ENCODE data around the gene ACIN1.

The ACIN1 gene

DNA sequence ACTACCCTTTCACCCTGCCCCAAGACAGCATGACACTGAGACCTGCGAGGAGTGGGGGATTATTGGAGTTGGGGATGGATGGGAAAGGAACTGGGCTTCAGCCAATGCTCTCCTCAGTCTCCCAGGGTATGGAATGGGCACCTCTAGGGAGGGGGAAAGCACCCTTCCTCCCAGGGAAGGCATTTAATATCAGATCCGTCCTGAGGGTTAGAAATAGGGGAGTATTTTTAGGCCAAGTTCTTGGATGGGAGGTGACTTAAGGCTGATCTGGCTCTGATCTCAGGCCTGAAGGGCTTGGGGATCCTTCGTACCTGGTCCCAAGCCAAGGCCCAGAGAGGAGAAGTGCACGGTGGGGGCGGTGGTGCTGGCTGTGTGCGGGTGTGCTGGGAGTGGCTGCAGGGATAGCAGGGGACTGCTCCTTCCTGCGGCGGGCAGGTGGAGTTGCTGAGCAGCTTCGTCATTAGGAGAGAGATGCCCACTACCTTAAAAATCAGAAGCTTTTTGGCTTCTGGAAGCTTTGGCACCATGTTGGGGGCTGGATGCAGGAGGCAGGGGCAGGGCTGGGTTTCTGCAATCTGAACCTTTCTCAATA, 31.1 kb upstream of the ACIN1 start:
- in situ Hi-C loops (cut with HindIII; ENCODE audit: low sequenced_read_pairs) = loop anchor here (5.0 kb wide), 1 partner anchor 36 kb away; no protein-coding TSS in a partner anchor

DNA sequence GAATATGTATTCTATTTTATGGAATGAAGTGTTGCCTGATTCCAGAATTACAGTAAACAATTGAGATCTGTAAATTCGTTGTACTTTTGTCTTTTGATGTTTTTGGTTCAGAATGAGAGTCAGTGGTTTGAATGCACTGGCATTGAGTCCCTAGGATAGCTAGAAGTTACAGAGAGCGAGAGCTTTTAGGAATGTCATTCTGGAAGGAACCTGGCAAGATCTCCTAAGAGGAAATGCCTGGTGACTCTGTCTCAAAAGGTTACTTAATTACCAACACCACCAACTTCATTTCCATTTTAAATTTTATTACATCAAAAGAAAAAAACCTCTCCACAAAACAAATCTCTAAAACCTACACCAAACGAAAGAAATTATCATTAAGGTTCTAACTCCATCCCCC, 30.1 kb upstream of the ACIN1 start:
- in situ Hi-C loops (cut with HindIII; ENCODE audit: low sequenced_read_pairs) = loop anchor here (5.0 kb wide), 1 partner anchor 37 kb away; no protein-coding TSS in a partner anchor

GRCh38 chr14:23124337-23124954, 29.5 kb upstream of the ACIN1 start:
- in situ Hi-C loops (cut with HindIII; ENCODE audit: low sequenced_read_pairs) = no loop called here

GRCh38 chr14:23123419-23123818, 28.5 kb upstream of the ACIN1 start:
- in situ Hi-C loops (cut with HindIII; ENCODE audit: low sequenced_read_pairs) = no loop called here

GRCh38 chr14:23122086-23122485, 27.1 kb upstream of the ACIN1 start:
- in situ Hi-C loops (cut with HindIII; ENCODE audit: low sequenced_read_pairs) = no loop called here

DNA sequence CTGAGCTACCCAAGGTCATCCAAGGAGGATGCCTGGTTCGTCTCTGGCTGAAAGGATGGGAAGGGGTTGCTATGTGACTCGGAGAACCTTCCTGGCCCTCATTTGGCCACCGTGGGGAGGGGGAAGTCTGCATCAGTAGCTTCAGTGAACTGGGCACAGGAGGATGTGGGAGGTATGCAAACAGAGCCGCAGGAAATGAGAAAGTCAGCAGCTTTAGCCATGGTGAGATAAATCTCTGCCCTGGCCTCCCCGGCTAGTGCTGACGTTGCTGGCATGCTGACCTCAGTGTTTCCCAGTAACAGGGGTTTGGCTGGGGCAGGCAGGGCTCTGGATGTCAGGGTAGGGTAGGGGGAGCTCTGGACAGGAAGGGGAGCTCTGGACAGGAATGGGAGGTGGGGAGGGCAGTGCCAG, 26.4 kb upstream of the ACIN1 start:
- in situ Hi-C loops (cut with HindIII; ENCODE audit: low sequenced_read_pairs) = no loop called here

GRCh38 chr14:23120541-23121251, 25.8 kb upstream of the ACIN1 start:
- in situ Hi-C loops (cut with HindIII; ENCODE audit: low sequenced_read_pairs) = no loop called here

DNA sequence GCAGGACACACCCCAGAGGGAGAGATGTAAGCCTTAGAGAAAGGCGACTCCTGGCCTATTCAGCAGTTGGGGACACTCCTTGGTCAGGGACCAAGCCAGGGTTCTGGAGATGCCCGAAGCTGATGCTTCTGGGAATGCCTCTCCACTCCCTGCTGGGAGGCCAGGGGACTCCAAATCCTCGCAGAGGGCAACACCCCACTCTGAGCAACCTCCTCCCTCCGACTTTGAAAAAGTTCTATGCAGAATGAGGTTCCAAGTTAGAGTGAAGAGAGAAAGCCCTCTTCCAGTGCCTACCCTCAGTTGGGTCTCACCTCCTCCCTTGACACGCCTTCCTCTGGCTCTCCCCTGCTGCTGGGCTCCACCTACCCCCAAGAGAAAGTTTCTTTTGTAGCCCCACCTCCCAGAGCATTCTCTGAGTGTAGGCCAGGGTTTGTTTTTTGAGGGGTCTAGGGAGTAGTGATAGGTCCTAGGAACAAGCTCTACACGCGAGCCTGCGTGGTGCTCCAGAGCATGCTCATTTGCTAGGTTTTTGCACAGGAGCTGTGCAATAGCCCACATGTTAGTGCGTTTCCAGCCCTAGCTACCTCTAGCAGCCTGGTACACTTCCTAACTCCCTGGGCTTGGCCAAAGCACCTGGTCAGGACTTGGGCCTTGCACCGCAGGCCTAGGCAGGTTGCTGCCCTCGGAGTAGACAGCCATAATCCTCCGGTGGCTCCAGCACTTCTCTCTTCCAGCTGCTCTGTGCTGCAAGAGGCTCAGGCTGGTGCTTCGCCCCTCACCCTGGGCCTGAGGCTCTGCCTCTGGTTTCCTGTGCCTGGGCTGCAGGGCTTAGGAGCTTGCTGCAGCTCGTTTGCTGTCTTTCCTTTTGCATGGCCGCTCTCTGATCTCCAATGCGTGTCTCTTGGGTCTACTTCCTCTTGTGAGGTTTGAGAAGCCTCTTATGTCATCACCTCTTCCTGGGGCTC, 24.7 kb upstream of the ACIN1 start:
- in situ Hi-C loops (cut with HindIII; ENCODE audit: low sequenced_read_pairs) = loop anchor here (5.0 kb wide), 1 partner anchor 68 kb away; no protein-coding TSS in a partner anchor

DNA sequence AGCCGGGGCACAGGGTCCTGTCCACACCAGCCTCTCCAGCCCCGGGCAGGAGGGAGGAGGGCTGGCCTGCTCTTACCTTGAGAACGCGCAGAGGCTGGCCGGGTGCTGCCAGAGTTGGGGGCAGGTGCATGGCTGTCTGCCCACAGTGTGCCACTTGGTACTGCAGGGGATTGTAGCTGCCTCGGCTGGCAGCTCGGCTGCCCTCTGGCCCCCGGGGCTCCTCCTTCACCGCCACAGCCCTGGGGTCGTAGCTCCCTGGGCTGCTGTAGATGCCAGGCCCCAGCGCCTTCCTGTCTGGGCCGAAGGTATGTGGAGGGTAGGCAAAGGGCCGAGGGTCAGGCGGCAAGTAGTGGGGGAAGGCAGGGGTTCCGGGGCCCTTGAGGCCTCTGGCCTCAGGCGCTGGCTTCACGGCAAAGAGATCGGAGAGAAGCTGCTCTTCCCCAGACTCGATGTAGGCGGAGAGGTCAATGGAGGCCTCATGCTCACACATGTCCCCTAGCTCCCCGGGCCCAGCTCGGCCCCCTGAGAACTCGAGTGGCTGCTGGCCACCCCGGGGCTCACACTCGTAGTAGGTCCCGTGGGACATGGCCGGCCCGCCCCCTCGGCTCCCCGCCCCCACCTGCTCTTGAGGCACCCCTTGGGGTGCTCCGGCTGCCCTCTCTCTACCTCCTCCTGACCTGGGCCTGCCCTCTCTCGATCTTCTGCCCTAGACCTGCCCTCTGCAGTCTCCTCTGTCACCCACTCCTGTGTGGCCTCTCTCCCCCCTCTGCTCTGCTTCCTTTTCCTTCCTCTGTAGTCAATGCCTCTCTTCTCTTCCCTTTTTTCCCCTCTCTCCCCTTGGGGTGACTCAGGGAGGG, 23.8 kb upstream of the ACIN1 start, which contains the start of gene CEBPE:
Gene CEBPE, minus strand, starts transcription at position 750 of the 857 bp plus-strand sequence. Its CDS starts 164 bp downstream, at position 586.
- in situ Hi-C loops (cut with HindIII; ENCODE audit: low sequenced_read_pairs) = loop anchor here (5.0 kb wide), 1 partner anchor 69 kb away; no protein-coding TSS in a partner anchor

GRCh38 chr14:23117371-23118020, 22.6 kb upstream of the ACIN1 start:
- in situ Hi-C loops (cut with HindIII; ENCODE audit: low sequenced_read_pairs) = loop anchor here (5.0 kb wide), 1 partner anchor 70 kb away; no protein-coding TSS in a partner anchor

GRCh38 chr14:23115918-23116317, 21.0 kb upstream of the ACIN1 start:
- in situ Hi-C loops (cut with HindIII; ENCODE audit: low sequenced_read_pairs) = loop anchor here (5.0 kb wide), 1 partner anchor 71 kb away; no protein-coding TSS in a partner anchor

DNA sequence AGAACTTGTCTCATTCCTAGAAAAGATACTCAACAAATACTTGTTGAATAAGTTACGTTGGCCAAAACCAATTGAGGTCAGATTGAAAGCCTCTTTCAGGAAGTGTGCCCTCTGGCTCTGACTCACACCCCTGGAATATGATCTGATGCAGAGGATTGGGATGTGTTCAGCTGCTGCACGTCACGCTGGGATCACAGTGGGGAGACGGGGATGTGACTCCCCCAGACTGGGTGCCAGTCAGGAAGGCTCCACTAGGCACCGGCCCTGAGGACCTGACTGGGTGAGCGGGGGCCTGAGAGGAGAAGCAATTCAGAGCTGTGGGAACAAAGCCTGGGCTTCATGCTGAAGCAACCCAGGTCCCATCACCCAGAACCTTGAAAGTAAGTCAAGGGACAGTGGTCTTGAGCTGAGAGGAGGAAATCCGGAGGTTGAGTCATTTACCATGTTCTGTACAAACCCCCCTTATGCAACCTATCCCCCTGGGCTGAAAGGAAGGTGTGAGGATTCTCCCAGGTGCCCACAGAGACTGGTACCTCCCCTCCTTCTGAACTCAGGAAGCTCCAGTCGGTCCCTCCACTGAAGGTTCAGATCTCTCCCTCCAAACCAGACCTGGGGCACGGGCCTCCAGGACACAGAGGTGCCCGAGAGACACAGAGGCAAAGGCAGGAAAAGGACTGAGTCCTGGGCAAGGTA, 20.2 kb upstream of the ACIN1 start:
- in situ Hi-C loops (cut with HindIII; ENCODE audit: low sequenced_read_pairs) = loop anchor here (5.0 kb wide), 1 partner anchor 72 kb away; no protein-coding TSS in a partner anchor

GRCh38 chr14:23114669-23115038, 19.7 kb upstream of the ACIN1 start:
- in situ Hi-C loops (cut with HindIII; ENCODE audit: low sequenced_read_pairs) = loop anchor here (5.0 kb wide), 1 partner anchor 73 kb away; no protein-coding TSS in a partner anchor

- in situ Hi-C loops (cut with HindIII; ENCODE audit: low sequenced_read_pairs) = no loop called here
Observed at GRCh38 chr14:23114120-23114458, 19.2 kb upstream of the ACIN1 start.

DNA sequence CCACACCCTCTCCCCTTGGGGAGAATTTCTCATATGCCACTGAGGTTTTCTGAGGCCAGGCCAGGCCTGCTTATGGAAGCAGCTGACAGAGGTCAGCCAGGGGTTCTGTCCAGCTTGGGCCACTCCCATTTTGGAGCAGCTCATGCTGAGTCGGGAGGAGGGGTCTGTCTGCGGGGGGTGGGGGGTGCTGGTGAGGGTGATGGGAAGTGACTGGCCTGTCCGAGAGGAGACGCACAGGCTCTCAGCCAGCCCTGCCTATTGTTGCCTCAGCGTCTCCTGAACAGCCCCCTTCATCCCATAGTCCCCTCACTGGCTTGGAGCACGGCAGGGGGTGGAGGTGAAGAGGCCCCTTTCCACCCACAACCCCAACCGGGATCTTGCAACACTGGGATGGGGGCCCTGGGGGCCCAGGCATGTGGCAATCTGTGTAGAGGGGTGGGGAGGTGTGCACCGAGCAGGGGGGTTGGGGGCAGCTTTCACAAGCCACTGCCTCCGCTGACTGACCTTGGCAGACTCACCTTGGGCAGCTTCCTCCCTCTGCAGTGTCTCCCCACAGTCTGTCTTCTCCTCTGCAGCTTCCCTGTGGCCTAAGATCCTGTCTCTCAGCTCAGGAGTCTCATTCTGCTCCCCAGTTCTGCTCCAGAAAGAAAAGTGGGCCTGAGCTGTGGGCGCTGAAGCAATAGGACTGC, 18.6 kb upstream of the ACIN1 start:
- in situ Hi-C loops (cut with HindIII; ENCODE audit: low sequenced_read_pairs) = no loop called here

GRCh38 chr14:23112359-23113178, 17.6 kb upstream of the ACIN1 start:
- in situ Hi-C loops (cut with HindIII; ENCODE audit: low sequenced_read_pairs) = no loop called here
